GM23248 (cell line): ENCODE measurements around the gene MUC22. TPM values are rescaled to one million over a fixed set of nuclear protein-coding genes. Genes with fewer than 3 reads are reported as not detected.
"Not testable (repeated sequence)": the region's sequence is repeated elsewhere in the genome, so short reads cannot be mapped to it uniquely, and the experiment has no call there.

Experiments
- DNase-seq: peaks from one replicate; pipeline ENCODE4 v3.0.0-alpha.2; 2015
- H2AFZ ChIP-seq: fragments of 200-600 bp; sonication (generic); 2 replicates; pipeline ENCODE4 v1.6.1; 2016; ENCODE audit warnings: antibody characterized with exemption
- H3F3A ChIP-seq: fragments of 200-600 bp; sonication (generic); 2 replicates; pipeline ENCODE4 v1.6.1; 2016; ENCODE audit warnings: mild to moderate bottlenecking, antibody characterized with exemption, mixed run types; ENCODE audit not compliant: insufficient read depth
- H3K27ac ChIP-seq: fragments of 200-600 bp; sonication (generic); 2 replicates; pipeline ENCODE4 v1.5.1; 2016; ENCODE audit warnings: mild to moderate bottlenecking
- H3K27me3 ChIP-seq: fragments of 200-600 bp; sonication (generic); replicated peaks from 2 replicates; pipeline ENCODE4 v1.6.1; 2016; ENCODE audit warnings: mild to moderate bottlenecking; ENCODE audit not compliant: insufficient read depth
- H3K36me3 ChIP-seq: fragments of 200-600 bp; sonication (generic); 2 replicates; pipeline ENCODE4 v1.6.1; 2016; ENCODE audit warnings: low read depth, mild to moderate bottlenecking
- H3K4me1 ChIP-seq: fragments of 200-600 bp; sonication (generic); 2 replicates; pipeline ENCODE4 v1.6.1; 2016; ENCODE audit warnings: mild to moderate bottlenecking; ENCODE audit not compliant: insufficient read depth
- H3K4me2 ChIP-seq: fragments of 200-600 bp; sonication (generic); one replicate; pipeline ENCODE4 v1.6.1; 2016; ENCODE audit warnings: mild to moderate bottlenecking; ENCODE audit not compliant: unreplicated experiment
- H3K4me3 ChIP-seq: fragments of 200-600 bp; sonication (generic); 2 replicates; pipeline ENCODE4 v1.5.1; 2016; ENCODE audit warnings: mild to moderate bottlenecking
- H3K79me2 ChIP-seq: fragments of 200-600 bp; sonication (generic); 2 replicates; pipeline ENCODE4 v1.6.1; 2016; ENCODE audit warnings: mild to moderate bottlenecking; ENCODE audit not compliant: insufficient read depth
- H3K9ac ChIP-seq: fragments of 200-600 bp; sonication (generic); 2 replicates; pipeline ENCODE4 v1.6.1; 2016; ENCODE audit warnings: mild to moderate bottlenecking
- H3K9me2 ChIP-seq: fragments of 200-600 bp; sonication (generic); 2 replicates; pipeline ENCODE4 v1.6.1; 2016; ENCODE audit warnings: mixed run types, mild to moderate bottlenecking, moderate library complexity; ENCODE audit not compliant: insufficient read depth
- H3K9me3 ChIP-seq: fragments of 200-600 bp; sonication (generic); one replicate; pipeline ENCODE4 v1.6.1; 2017; ENCODE audit warnings: low read depth
- H4K20me1 ChIP-seq: fragments of 200-600 bp; sonication (generic); 2 replicates; pipeline ENCODE4 v1.6.0; 2016; ENCODE audit not compliant: insufficient read depth
- EZH2 ChIP-seq: fragments of 200-600 bp; sonication (generic); IDR thresholded peaks from 2 replicates; pipeline ENCODE4 v1.6.1; 2018; ENCODE audit warnings: antibody characterized with exemption, mild to moderate bottlenecking; ENCODE audit not compliant: insufficient read depth, poor library complexity, severe bottlenecking
- EZH2phosphoT487 ChIP-seq: fragments of 200-600 bp; sonication (generic); IDR thresholded peaks from 2 replicates; pipeline ENCODE4 v1.6.1; 2018; ENCODE audit warnings: antibody characterized with exemption, moderate library complexity, mild to moderate bottlenecking, low read depth; ENCODE audit not compliant: insufficient read depth
- WGBS, 2 experiments: methylation state at CpG; one replicate each; pipeline ENCODE4 v1.1.6; 2015 to 2017; ENCODE audit warnings: low lambda C conversion rate in 2 of 2, low coverage in 1 of 2; ENCODE audit errors: missing lambda C conversion rate in 2 of 2; 5-methylcytosine and 5-hydroxymethylcytosine counted together
- in situ Hi-C: fragments of 300-500 bp; cut with MboI; formaldehyde crosslinking; loops from 2 replicates; pipeline ENCODE4 v1.15.0; 2020
- polyA plus RNA-seq: library from polyadenylated mRNA; unstranded; fragments of >200 nt; fragmentation: Nextera tagmentation; extraction: Ambion mirVana; gene quantifications from 2 replicates; pipeline ENCODE4 v1.2.1, GENCODE V29; 2016
- total RNA-seq: library from RNA; depleted of rRNA; stranded (reverse); fragments of >200 nt; shearing (Covaris generic); gene quantifications from 2 replicates; pipeline ENCODE4 v1.2.3, GENCODE V29; 2014

The MUC22 gene
- total and polyA plus RNA-seq, 2 experiments from 2014 or later, result not detected

DNA sequence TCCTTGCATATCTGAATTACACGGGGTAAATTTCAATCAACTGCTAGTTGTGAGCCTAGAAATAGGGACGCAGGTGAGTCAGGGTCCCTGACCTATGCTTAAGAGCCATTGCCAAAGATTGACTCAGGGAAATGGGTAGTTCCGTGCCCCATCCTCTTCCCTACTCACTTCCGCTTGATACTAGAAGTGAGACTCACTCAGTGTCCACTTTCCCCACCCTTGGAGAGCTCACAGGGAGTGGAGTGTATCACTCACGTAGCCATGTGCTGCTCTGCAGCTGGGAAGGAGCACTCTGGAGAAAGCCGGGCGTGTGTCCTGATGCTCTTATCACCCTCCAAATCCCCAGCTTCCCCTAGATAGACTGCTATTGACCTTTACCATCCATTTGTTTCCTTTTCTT lies 543 bp upstream of the MUC22 start:
- H3K4me1 ChIP-seq, result no peaks in the 10 kb centered on the region
- H3K4me2 ChIP-seq, result no peak overlapping the region
- no peak overlapping the region for H3K4me3 ChIP-seq
- H3K79me2 ChIP-seq, result no peaks in the 10 kb centered on the region
- H3K9ac ChIP-seq, result no peak overlapping the region
- TF ChIP-seq EZH2phosphoT487, result no peak
- no peak for TF ChIP-seq EZH2
- H3K36me3 ChIP-seq, result no peaks in the 10 kb centered on the region
- in situ Hi-C loops, result no loop called here
- 0 out of 2 replicates have a peak, but pooled peaks cover 4% of the 10 kb centered on the region for H3F3A ChIP-seq
- H3K27me3 ChIP-seq, result peaks cover 16% of the 10 kb centered on the region
- H3K9me3 ChIP-seq, result no peaks in the 10 kb centered on the region
- H4K20me1 ChIP-seq, result no peaks in the 10 kb centered on the region
- H3K27ac ChIP-seq, result no peak overlapping the region
- 73 to 74% methylated on average over 7 of the region's 7 CpGs for WGBS, 2 experiments
- no peak overlapping the region for H2AFZ ChIP-seq
- H3K9me2 ChIP-seq, result no peaks in the 10 kb centered on the region
- no peak for DNase-seq

DNA sequence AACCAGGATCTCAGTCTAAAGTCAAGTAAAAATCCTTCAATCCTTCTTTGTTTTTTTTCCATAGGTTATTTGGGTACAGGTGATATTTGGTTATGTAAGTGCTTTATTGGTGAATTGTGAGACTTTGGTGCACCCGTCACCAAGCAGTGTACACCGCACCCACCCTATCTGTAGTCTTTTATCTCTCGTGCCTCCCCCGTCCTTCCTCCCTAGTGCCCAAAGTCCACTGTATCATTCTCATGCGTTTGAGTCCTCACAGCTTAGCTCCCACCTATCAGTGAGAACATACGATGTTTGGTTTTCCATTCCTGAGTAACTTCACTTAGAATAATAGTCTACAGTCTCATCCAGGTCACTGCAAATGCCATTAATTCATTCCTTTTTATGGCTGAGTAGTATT lies 879 bp downstream of the MUC22 start:
- peaks cover 19% of the 10 kb centered on the region for H3K27me3 ChIP-seq
- TF ChIP-seq EZH2, result no peak
- no peak for TF ChIP-seq EZH2phosphoT487
- no peaks in the 10 kb centered on the region for H3K36me3 ChIP-seq
- no peak overlapping the region for H3K4me2 ChIP-seq
- no peak overlapping the region for H2AFZ ChIP-seq
- no peak overlapping the region for H3K9ac ChIP-seq
- H3K27ac ChIP-seq, result no peak overlapping the region
- WGBS, 2 experiments, result 59 to 62% methylated on average over 6 of the region's 6 CpGs
- no peaks in the 10 kb centered on the region for H4K20me1 ChIP-seq
- DNase-seq, result no peak
- no peak overlapping the region for H3K4me3 ChIP-seq
- no peaks in the 10 kb centered on the region for H3K9me3 ChIP-seq
- in situ Hi-C loops, result no loop called here
- 0 out of 2 replicates have a peak, but pooled peaks cover 4% of the 10 kb centered on the region for H3F3A ChIP-seq
- no peaks in the 10 kb centered on the region for H3K4me1 ChIP-seq
- no peaks in the 10 kb centered on the region for H3K9me2 ChIP-seq
- H3K79me2 ChIP-seq, result no peaks in the 10 kb centered on the region

DNA sequence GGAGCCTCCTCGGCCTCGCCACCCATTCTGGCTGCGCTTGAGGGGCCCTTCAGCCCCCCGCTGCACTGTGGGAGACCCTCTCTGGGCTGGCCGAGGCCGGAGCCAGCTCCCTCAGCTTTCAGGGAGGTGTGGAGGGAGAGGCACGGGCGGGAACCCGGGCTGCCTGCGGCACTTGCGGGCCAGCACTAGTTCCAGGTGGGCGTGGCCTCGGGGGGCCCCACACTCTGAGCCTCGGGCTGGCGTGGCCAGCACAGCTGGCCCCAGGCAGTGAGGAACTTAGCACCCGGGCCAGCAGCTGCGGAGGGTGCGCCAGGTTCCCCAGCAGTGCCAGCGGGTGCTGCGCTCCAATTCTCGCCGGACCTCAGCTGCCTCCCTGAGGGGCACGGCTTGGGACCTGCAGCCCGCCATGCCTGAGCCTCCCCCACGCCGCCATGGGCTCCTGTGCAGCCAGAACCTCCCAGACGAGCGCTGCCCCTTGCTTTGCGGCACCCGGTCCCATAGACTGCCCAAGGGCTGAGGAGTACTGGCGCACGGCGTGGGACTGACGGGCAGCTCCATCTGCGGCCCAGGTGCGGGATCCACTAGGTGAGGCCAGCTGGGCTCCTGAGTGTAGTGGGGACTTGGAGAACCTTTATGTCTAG lies 6.5 kb downstream of the MUC22 start:
- H3K27ac ChIP-seq, result no peak overlapping the region
- no peaks in the 10 kb centered on the region for H3K9me2 ChIP-seq
- H3K4me2 ChIP-seq, result no peak overlapping the region
- no peaks in the 10 kb centered on the region for H3K36me3 ChIP-seq
- no peak overlapping the region for H2AFZ ChIP-seq
- H3K9me3 ChIP-seq, result no peaks in the 10 kb centered on the region
- in situ Hi-C loops, result no loop called here
- no peak for TF ChIP-seq EZH2phosphoT487
- no peak for TF ChIP-seq EZH2
- no peak for DNase-seq
- H3K4me1 ChIP-seq, result no peaks in the 10 kb centered on the region
- H3K4me3 ChIP-seq, result no peak overlapping the region
- no peaks in the 10 kb centered on the region for H4K20me1 ChIP-seq
- no peaks in the 10 kb centered on the region for H3F3A ChIP-seq
- H3K9ac ChIP-seq, result no peak overlapping the region
- no peaks in the 10 kb centered on the region for H3K79me2 ChIP-seq
- 67 to 70% methylated on average over 35 to 36 of the region's 36 CpGs for WGBS, 2 experiments
- peaks cover 9% of the 10 kb centered on the region; the same call in 1 of the 2 replicates for H3K27me3 ChIP-seq

DNA sequence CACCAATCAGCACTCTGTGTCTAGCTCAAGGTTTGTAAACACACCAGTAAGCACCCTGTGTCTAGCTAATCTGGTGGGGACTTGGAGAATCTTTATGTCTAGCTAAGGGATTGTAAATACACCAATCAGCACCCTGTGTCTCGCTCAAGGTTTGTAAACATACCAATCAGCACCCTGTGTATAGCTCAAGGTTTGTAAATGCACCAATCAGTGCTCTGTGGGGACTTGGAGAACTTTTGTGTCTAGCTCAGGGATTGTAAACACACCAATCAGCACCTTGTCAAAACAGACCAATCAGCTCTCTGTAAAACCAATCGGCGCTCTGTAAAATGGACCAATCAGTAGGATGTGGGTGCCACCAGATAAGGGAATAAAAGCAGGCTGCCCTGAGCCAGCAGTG lies 7.2 kb downstream of the MUC22 start:
- in situ Hi-C loops, result not testable (repeated sequence)

DNA sequence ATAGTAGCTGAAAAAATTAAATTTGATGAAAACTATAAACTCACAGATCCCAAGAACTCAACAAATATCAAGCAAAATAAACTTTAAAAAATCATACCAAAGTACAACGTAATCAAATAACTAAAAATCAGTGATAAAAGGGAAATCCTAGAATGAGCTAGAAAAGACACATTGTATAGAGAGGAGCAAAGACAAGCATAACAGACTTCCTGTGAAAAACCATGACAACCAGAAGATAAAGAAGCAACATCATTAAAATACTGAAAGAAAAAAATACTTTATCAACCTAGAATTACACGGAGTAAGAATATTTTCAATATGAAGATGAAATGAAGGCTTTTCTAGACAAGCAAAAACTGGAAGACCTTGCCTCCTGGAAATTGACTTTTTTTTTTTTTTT lies 9.8 kb downstream of the MUC22 start:
- no peaks in the 10 kb centered on the region for H4K20me1 ChIP-seq
- TF ChIP-seq EZH2 (no peak), EZH2phosphoT487 (no peak)
- H3K4me2 ChIP-seq, result no peak overlapping the region
- peaks cover 15% of the 10 kb centered on the region for H3K27me3 ChIP-seq
- in situ Hi-C loops, result no loop called here
- H2AFZ ChIP-seq, result no peak overlapping the region
- H3F3A ChIP-seq, result no peaks in the 10 kb centered on the region
- no peak overlapping the region for H3K4me3 ChIP-seq
- H3K27ac ChIP-seq, result no peak overlapping the region
- no peaks in the 10 kb centered on the region for H3K9me3 ChIP-seq
- H3K9ac ChIP-seq, result no peak overlapping the region
- no peaks in the 10 kb centered on the region for H3K79me2 ChIP-seq
- H3K4me1 ChIP-seq, result no peaks in the 10 kb centered on the region
- no peaks in the 10 kb centered on the region for H3K36me3 ChIP-seq
- 73 to 80% methylated on average over 2 of the region's 2 CpGs for WGBS, 2 experiments
- DNase-seq, result no peak
- H3K9me2 ChIP-seq, result no peaks in the 10 kb centered on the region

More for the DNA sequence above, 7.2 kb downstream of the MUC22 start:
- not testable (repeated sequence) for H2AFZ ChIP-seq, H3K4me1 ChIP-seq, H3K4me2 ChIP-seq, DNase-seq, H3K9me2 ChIP-seq, H3F3A ChIP-seq, H3K9ac ChIP-seq, H3K27me3 ChIP-seq, H3K9me3 ChIP-seq, H3K36me3 ChIP-seq, H3K4me3 ChIP-seq, H3K79me2 ChIP-seq, H3K27ac ChIP-seq, H4K20me1 ChIP-seq
- 68 to 82% methylated on average over 3 of the region's 3 CpGs for WGBS, 2 experiments

DNA sequence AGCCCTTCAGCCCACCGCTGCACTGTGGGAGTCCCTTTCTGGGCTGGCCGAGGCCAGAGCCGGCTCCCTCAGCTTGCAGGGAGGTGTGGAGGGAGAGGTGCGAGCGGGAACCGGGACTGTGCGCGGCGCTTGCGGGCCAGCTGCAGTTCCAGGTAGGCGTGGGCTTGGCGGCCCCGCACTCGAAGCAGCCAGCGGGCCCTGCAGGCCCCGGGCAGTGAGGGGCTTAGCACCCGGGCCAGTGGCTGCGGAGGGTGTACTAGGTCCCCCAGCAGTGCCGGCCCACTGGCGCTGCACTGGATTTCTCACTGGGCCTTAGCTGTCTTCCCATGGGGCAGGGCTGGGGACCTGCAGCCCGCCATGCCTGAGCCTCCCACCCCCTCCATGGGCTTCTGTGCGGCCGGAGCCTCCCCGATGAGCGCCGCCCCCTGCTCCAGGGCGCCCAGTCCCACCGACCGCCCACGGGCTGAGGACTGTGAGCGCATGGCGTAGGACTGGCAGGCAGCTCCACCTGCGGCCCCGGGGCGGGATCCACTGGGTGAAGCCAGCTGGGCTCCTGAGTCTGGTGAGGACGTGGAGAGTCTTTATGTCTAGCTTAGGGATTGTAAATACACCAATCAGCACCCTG lies 10.5 kb downstream of the MUC22 start:
- H2AFZ ChIP-seq, H3K4me2 ChIP-seq, in situ Hi-C loops, H3K9me3 ChIP-seq, H4K20me1 ChIP-seq, H3K27ac ChIP-seq, H3K9me2 ChIP-seq, H3K9ac ChIP-seq, DNase-seq, H3F3A ChIP-seq, H3K79me2 ChIP-seq, H3K36me3 ChIP-seq, H3K4me1 ChIP-seq, H3K4me3 ChIP-seq: not testable (repeated sequence)
- 74 to 79% methylated on average over 22 to 33 of the region's 36 CpGs for WGBS, 2 experiments
- peaks cover 19% of the 10 kb centered on the region for H3K27me3 ChIP-seq
